CD8-positive, alpha-beta memory T cell (primary cell): Measurements from ENCODE around the gene ESRP2. TPM values are rescaled to one million over a fixed set of nuclear protein-coding genes. Genes with fewer than 3 reads are reported as not detected.

ENCODE experiments used
- CTCF ChIA-PET: fragments of 350-600 bp; sonication (Branson Sonifier 250); formaldehyde crosslinking; loops from one replicate; lab custom pipeline; 2021; ENCODE audit warnings: antibody characterized with exemption; lab: Charles Lee
- POLR2A ChIA-PET: fragments of 350-600 bp; sonication (Branson Sonifier 250); formaldehyde crosslinking; loops from one replicate; lab custom pipeline; 2021; ENCODE audit warnings: antibody characterized with exemption; lab: Charles Lee
- DNase-seq, 5 donors: peaks; one replicate each; pipeline versions ENCODE4 v3.0.0 to v3.0.0-alpha.2; 2020 to 2022; ENCODE audit warnings: mixed read lengths in 1 of 5
- H3K27ac ChIP-seq: one replicate; pipeline ENCODE4 v1.7.0; 2013; ENCODE audit warnings: low read depth, mild to moderate bottlenecking, low read length, moderate library complexity
- H3K27me3 ChIP-seq: 2 replicates; pipeline ENCODE4 v1.7.0; 2013; ENCODE audit warnings: low read length, mild to moderate bottlenecking; ENCODE audit not compliant: insufficient read depth, poor library complexity, severe bottlenecking
- H3K36me3 ChIP-seq: 2 replicates; pipeline ENCODE4 v1.7.0; 2013; ENCODE audit warnings: mild to moderate bottlenecking, low read length, moderate library complexity; ENCODE audit not compliant: insufficient read depth
- H3K4me1 ChIP-seq: 2 replicates; pipeline ENCODE4 v1.7.0; 2013; ENCODE audit warnings: mild to moderate bottlenecking, low read length, moderate library complexity; ENCODE audit not compliant: insufficient read depth
- H3K4me3 ChIP-seq: 2 replicates; pipeline ENCODE4 v1.7.0; 2013; ENCODE audit warnings: mild to moderate bottlenecking, low read length
- H3K9me3 ChIP-seq: 2 replicates; pipeline ENCODE4 v1.7.0; 2013; ENCODE audit warnings: mild to moderate bottlenecking, low read length
- H3K27ac Mint-ChIP-seq, 8 donors: one replicate each; pipeline ENCODE4 v1.8.0; 2020 to 2021; ENCODE audit warnings: mixed read lengths in 8 of 8, mild to moderate bottlenecking in 6 of 8, inconsistent platforms in 3 of 8, moderate library complexity in 3 of 8
- H3K27me3 Mint-ChIP-seq, 2 donors: one replicate each; pipeline ENCODE4 v1.8.0; 2020 to 2021; ENCODE audit warnings: mixed read lengths in 2 of 2, mild to moderate bottlenecking in 1 of 2, moderate library complexity in 1 of 2
- H3K36me3 Mint-ChIP-seq, 3 donors: one replicate each; pipeline ENCODE4 v1.8.0; 2020 to 2021; ENCODE audit warnings: mixed read lengths in 3 of 3, inconsistent platforms in 1 of 3, mild to moderate bottlenecking in 1 of 3
- H3K4me1 Mint-ChIP-seq, 3 donors: one replicate each; pipeline ENCODE4 v1.8.0; 2020 to 2021; ENCODE audit warnings: mixed read lengths in 3 of 3, inconsistent platforms in 1 of 3, mild to moderate bottlenecking in 1 of 3
- H3K4me3 Mint-ChIP-seq, 7 donors: one replicate each; pipeline ENCODE4 v1.8.0; 2020 to 2021; ENCODE audit warnings: mixed read lengths in 7 of 7, mild to moderate bottlenecking in 6 of 7, moderate library complexity in 4 of 7, inconsistent platforms in 2 of 7
- H3K9me3 Mint-ChIP-seq, 5 donors: one replicate each; pipeline ENCODE4 v1.8.0; 2020 to 2022; ENCODE audit warnings: mixed read lengths in 5 of 5, mild to moderate bottlenecking in 3 of 5, moderate library complexity in 2 of 5, inconsistent platforms in 1 of 5
- polyA plus RNA-seq: library from polyadenylated mRNA; unstranded; fragments of 300-500 nt; fragmentation: Illumina TruSeq; gene quantifications from one replicate; pipeline ENCODE4 v1.2.3, GENCODE V29; 2021
- total RNA-seq, 2 experiments: library from RNA; stranded (reverse); gene quantifications; one replicate each; pipeline ENCODE4 v1.2.3, GENCODE V29; 2021

ESRP2 gene
- total and polyA plus RNA-seq, 3 experiments from 2014 or later = 0.11 to 0.32 (median 0.27) TPM

DNA sequence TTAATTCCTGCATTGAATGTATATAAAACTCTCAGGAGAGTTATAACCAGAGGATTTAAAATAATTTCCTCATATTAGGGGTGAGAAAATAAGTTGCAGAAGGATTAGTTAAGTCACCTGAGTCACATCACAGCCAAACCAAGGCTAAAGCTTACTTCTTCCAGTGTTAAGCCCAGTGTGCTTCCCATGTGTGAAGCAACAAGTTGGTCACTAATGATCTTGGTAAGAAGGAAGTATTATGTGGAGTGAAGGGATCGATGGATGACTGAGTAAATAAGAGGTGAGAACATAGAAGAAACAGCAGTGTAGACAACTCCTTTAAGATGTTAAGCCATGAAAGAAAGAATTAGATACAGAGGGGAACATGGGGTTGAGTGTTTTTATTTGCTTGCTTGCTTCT lies 20.6 kb downstream of the ESRP2 start:
- Histone ChIP-seq H3K9me3 (no peaks in the 10 kb centered on the region), H3K27me3 (no peaks in the 10 kb centered on the region), H3K27ac (no peak overlapping the region), H3K36me3 (no peaks in the 10 kb centered on the region), H3K4me1 (peaks cover 13% of the 10 kb centered on the region), H3K4me3 (no peak overlapping the region)
- no peak for DNase-seq
- no peaks in the 10 kb centered on the region for H3K9me3 Mint-ChIP-seq
- H3K4me1 Mint-ChIP-seq = peaks cover 38 to 45% (median 41%) of the 10 kb centered on the region in 3 donors
- H3K27me3 Mint-ChIP-seq = no peaks in the 10 kb centered on the region
- POLR2A ChIA-PET = no interaction called here
- peaks cover 0 to 47% (median 6%) of the 10 kb centered on the region in 3 donors for H3K36me3 Mint-ChIP-seq
- CTCF ChIA-PET = interaction anchor here (1.9 kb wide), 1 partner anchor 15 kb away, joined by 5 read pairs; no protein-coding TSS in a partner anchor
- peak overlapping the region in 7 of 8 donors; percentile 9 to 91 (median 64) for H3K27ac Mint-ChIP-seq
- no peak overlapping the region for H3K4me3 Mint-ChIP-seq

DNA sequence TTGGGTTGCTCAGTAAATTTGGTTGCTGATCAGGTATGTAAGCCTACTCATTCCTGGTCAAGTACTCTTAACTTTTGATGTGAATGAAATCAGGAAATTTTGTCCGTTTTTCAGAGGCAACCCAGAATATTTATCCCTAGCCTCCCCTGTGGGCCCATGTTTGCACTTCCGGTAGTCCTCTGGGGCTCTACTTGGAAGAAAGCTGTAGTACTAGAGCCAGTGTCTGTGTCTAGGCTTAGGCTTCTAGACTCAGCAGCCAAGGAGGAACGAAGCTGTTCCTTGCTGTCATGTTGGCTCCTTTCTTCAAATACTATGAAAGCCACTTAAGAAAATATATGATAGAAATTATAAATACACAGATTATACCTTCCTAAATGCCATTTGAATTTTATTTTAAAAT lies 21.2 kb downstream of the ESRP2 start:
- POLR2A ChIA-PET = no interaction called here
- H3K27ac Mint-ChIP-seq = peak overlapping the region in 7 of 8 donors; percentile 4 to 64 (median 46)
- no peak overlapping the region for H3K4me3 ChIP-seq

GRCh38 chr16:68206245-68206644 lies 29.7 kb downstream of the ESRP2 start:
- no peaks in the 10 kb centered on the region for H3K36me3 ChIP-seq
- peaks cover 0 to 37% (median 0%) of the 10 kb centered on the region in 3 donors for H3K36me3 Mint-ChIP-seq
- H3K4me1 ChIP-seq = peaks cover 10% of the 10 kb centered on the region
- CTCF ChIA-PET = interaction anchor here (0.8 kb wide), 1 partner anchor 13 kb away, joined by 3 read pairs; no protein-coding TSS in a partner anchor
- peaks cover 31 to 41% (median 32%) of the 10 kb centered on the region in 3 donors for H3K4me1 Mint-ChIP-seq
- no peak overlapping the region for H3K27ac ChIP-seq
- H3K4me3 Mint-ChIP-seq = no peak overlapping the region
- POLR2A ChIA-PET = no interaction called here
- H3K9me3 ChIP-seq = no peaks in the 10 kb centered on the region
- H3K9me3 Mint-ChIP-seq = no peaks in the 10 kb centered on the region
- H3K4me3 ChIP-seq = no peak overlapping the region
- DNase-seq = no peak
- peak overlapping the region in 2 of 8 donors; percentile 54 to 88 for H3K27ac Mint-ChIP-seq
- H3K27me3 Mint-ChIP-seq = no peaks in the 10 kb centered on the region
- no peaks in the 10 kb centered on the region for H3K27me3 ChIP-seq

More for the DNA sequence above, 21.2 kb downstream of the ESRP2 start:
- DNase-seq = no peak
- no peaks in the 10 kb centered on the region for H3K27me3 Mint-ChIP-seq
- peaks cover 34 to 45% (median 44%) of the 10 kb centered on the region in 3 donors for H3K4me1 Mint-ChIP-seq
- no peaks in the 10 kb centered on the region for H3K9me3 Mint-ChIP-seq
- Histone ChIP-seq H3K27ac (no peak overlapping the region), H3K36me3 (no peaks in the 10 kb centered on the region), H3K27me3 (no peaks in the 10 kb centered on the region), H3K9me3 (no peaks in the 10 kb centered on the region), H3K4me1 (peaks cover 16% of the 10 kb centered on the region)
- no peak overlapping the region for H3K4me3 Mint-ChIP-seq
- H3K36me3 Mint-ChIP-seq = peaks cover 0 to 42% (median 6%) of the 10 kb centered on the region in 3 donors
- CTCF ChIA-PET = interaction anchor here (1.9 kb wide), 1 partner anchor 15 kb away, joined by 5 read pairs; no protein-coding TSS in a partner anchor

GRCh38 chr16:68202091-68202519 lies 33.8 kb downstream of the ESRP2 start:
- ChIA-PET POLR2A (no interaction called here), CTCF (no interaction called here)
- no peak for DNase-seq
- H3K27ac Mint-ChIP-seq = peak overlapping the region in 3 of 8 donors; percentile 44 to 56 (median 54)
- Histone ChIP-seq H3K27me3 (no peaks in the 10 kb centered on the region), H3K9me3 (no peaks in the 10 kb centered on the region), H3K27ac (no peak overlapping the region), H3K4me1 (no peaks in the 10 kb centered on the region), H3K36me3 (peaks cover 9% of the 10 kb centered on the region), H3K4me3 (no peak overlapping the region)
- H3K4me1 Mint-ChIP-seq = peaks cover 18 to 25% (median 19%) of the 10 kb centered on the region in 3 donors
- no peaks in the 10 kb centered on the region for H3K9me3 Mint-ChIP-seq
- H3K4me3 Mint-ChIP-seq = no peak overlapping the region
- no peaks in the 10 kb centered on the region for H3K27me3 Mint-ChIP-seq
- H3K36me3 Mint-ChIP-seq = peaks cover 0 to 36% (median 2%) of the 10 kb centered on the region in 3 donors

GRCh38 chr16:68200088-68200783 lies 35.7 kb downstream of the ESRP2 start:
- POLR2A ChIA-PET = no interaction called here

GRCh38 chr16:68197250-68197649 lies 38.7 kb downstream of the ESRP2 start:
- CTCF ChIA-PET = no interaction called here

More at GRCh38 chr16:68200088-68200783, 35.7 kb downstream of the ESRP2 start:
- peaks cover 13 to 18% (median 18%) of the 10 kb centered on the region in 3 donors for H3K4me1 Mint-ChIP-seq
- peaks cover 0 to 32% (median 2%) of the 10 kb centered on the region in 3 donors for H3K36me3 Mint-ChIP-seq
- no peak overlapping the region for H3K4me3 ChIP-seq
- H3K27ac Mint-ChIP-seq = peak overlapping the region in 4 of 8 donors; percentile 25 to 59 (median 37)
- H3K4me1 ChIP-seq = no peaks in the 10 kb centered on the region
- no peak for DNase-seq
- no peaks in the 10 kb centered on the region for H3K27me3 Mint-ChIP-seq
- H3K36me3 ChIP-seq = peaks cover 9% of the 10 kb centered on the region
- no peaks in the 10 kb centered on the region for H3K27me3 ChIP-seq
- no peaks in the 10 kb centered on the region for H3K9me3 ChIP-seq
- H3K27ac ChIP-seq = no peak overlapping the region
- H3K4me3 Mint-ChIP-seq = no peak overlapping the region
- CTCF ChIA-PET = interaction anchor here (1.1 kb wide), 1 partner anchor 9 kb away, joined by 4 read pairs; no protein-coding TSS in a partner anchor
- no peaks in the 10 kb centered on the region for H3K9me3 Mint-ChIP-seq

GRCh38 chr16:68194251-68194650 lies 41.7 kb downstream of the ESRP2 start:
- Mint-ChIP-seq H3K27ac (peak overlapping the region in 2 of 8 donors; percentile 5 to 55), H3K27me3 (no peaks in the 10 kb centered on the region), H3K4me3 (no peak overlapping the region), H3K4me1 (peaks cover 4 to 18% (median 13%) of the 10 kb centered on the region in 3 donors), H3K36me3 (peaks cover 7 to 52% (median 9%) of the 10 kb centered on the region in 3 donors), H3K9me3 (no peaks in the 10 kb centered on the region)
- no peaks in the 10 kb centered on the region for H3K4me1 ChIP-seq
- no peak overlapping the region for H3K4me3 ChIP-seq
- ChIA-PET CTCF (no interaction called here), POLR2A (no interaction called here)
- H3K27me3 ChIP-seq = no peaks in the 10 kb centered on the region
- no peaks in the 10 kb centered on the region for H3K9me3 ChIP-seq
- H3K36me3 ChIP-seq = peaks cover 38% of the 10 kb centered on the region
- H3K27ac ChIP-seq = no peak overlapping the region
- no peak for DNase-seq

More at GRCh38 chr16:68197250-68197649, 38.7 kb downstream of the ESRP2 start:
- DNase-seq = no peak
- H3K4me3 Mint-ChIP-seq = no peak overlapping the region
- H3K4me3 ChIP-seq = no peak overlapping the region
- no peaks in the 10 kb centered on the region for H3K27me3 Mint-ChIP-seq
- H3K36me3 ChIP-seq = peaks cover 22% of the 10 kb centered on the region
- peak overlapping the region in 1 of 8 donors; percentile 61 for H3K27ac Mint-ChIP-seq
- no peak overlapping the region for H3K27ac ChIP-seq
- no peaks in the 10 kb centered on the region for H3K9me3 ChIP-seq
- POLR2A ChIA-PET = interaction anchor here (1.4 kb wide), 1 partner anchor 18 kb away, joined by 3 read pairs; no protein-coding TSS in a partner anchor
- H3K9me3 Mint-ChIP-seq = no peaks in the 10 kb centered on the region
- peaks cover 9 to 28% (median 12%) of the 10 kb centered on the region in 3 donors for H3K4me1 Mint-ChIP-seq
- peaks cover 0 to 44% (median 2%) of the 10 kb centered on the region in 3 donors for H3K36me3 Mint-ChIP-seq
- H3K4me1 ChIP-seq = no peaks in the 10 kb centered on the region
- H3K27me3 ChIP-seq = no peaks in the 10 kb centered on the region
